Effector memory CD8-positive, alpha-beta T cell (primary cell): Measurements from ENCODE around the gene IFNLR1.

Experiments
- ATAC-seq: fragments of 150-1000 bp; cut with Tn5 transposase; replicated peaks from 2 replicates; pipeline ENCODE4 v1.10.0; 2021; ENCODE audit warnings: mild to moderate bottlenecking, moderate library complexity
- DNase-seq, 3 experiments: peaks; one replicate each; pipeline ENCODE4 v3.0.0; 2021
- H3K27ac Mint-ChIP-seq, 2 donors: one replicate each; pipeline ENCODE4 v1.8.0; 2022; ENCODE audit warnings: mild to moderate bottlenecking in 2 of 2, mixed read lengths in 2 of 2, moderate library complexity in 2 of 2
- H3K27me3 Mint-ChIP-seq, 2 donors: one replicate each; pipeline ENCODE4 v1.8.0; 2022; ENCODE audit warnings: mixed read lengths in 2 of 2
- H3K36me3 Mint-ChIP-seq: one replicate; pipeline ENCODE4 v1.8.0; 2022; ENCODE audit warnings: mild to moderate bottlenecking, moderate library complexity, mixed read lengths; ENCODE audit not compliant: insufficient read depth
- H3K4me1 Mint-ChIP-seq, 2 donors: one replicate each; pipeline ENCODE4 v1.8.0; 2022; ENCODE audit warnings: low read depth in 2 of 2, mixed read lengths in 2 of 2
- H3K4me3 Mint-ChIP-seq, 2 donors: one replicate each; pipeline ENCODE4 v1.8.0; 2022; ENCODE audit warnings: mild to moderate bottlenecking in 2 of 2, mixed read lengths in 2 of 2, moderate library complexity in 2 of 2
- H3K9me3 Mint-ChIP-seq, 2 donors: one replicate each; pipeline ENCODE4 v1.8.0; 2022; ENCODE audit warnings: mixed read lengths in 2 of 2
- total RNA-seq, 9 experiments: gene quantifications; one replicate each; lab custom pipeline; 2026; lab: John Stamatoyannopoulos, UW

The IFNLR1 gene
- total RNA-seq = 10.5 to 25.1 (median 19.2) reads per million in 9 experiments

- Mint-ChIP-seq H3K4me1 (peaks cover 38 to 68% of the 10 kb centered on the region in 2 donors), H3K27me3 (no peaks in the 10 kb centered on the region), H3K36me3 (peaks cover 10% of the 10 kb centered on the region), H3K27ac (peak within 1 kb of the TSS; percentile 65 to 96), H3K9me3 (no peaks in the 10 kb centered on the region), H3K4me3 (peak within 1 kb of the TSS; percentile 85 to 89)
- DNase-seq = peak; percentile 44 to 54 (median 50)
- ATAC-seq = peak; percentile 81
Measured at GRCh38 chr1:24186993-24187790, at the start of gene IFNLR1. IFNLR1 (minus strand) TSS chr1:24187289; CDS start chr1:24187248, 41 bp downstream.

- Mint-ChIP-seq H3K4me1 (no peaks in the 10 kb centered on the region), H3K4me3 (no peak overlapping the region), H3K36me3 (no peaks in the 10 kb centered on the region), H3K27me3 (peaks cover 15 to 29% of the 10 kb centered on the region in 2 donors), H3K9me3 (no peaks in the 10 kb centered on the region), H3K27ac (no peak overlapping the region)
- no peak for DNase-seq
- ATAC-seq = no peak
Measured at GRCh38 chr1:24235921-24236788, 49.1 kb upstream of the IFNLR1 start.

- Mint-ChIP-seq H3K27ac (no peak overlapping the region), H3K4me3 (no peak overlapping the region), H3K27me3 (peaks cover 15 to 29% of the 10 kb centered on the region in 2 donors), H3K9me3 (no peaks in the 10 kb centered on the region), H3K36me3 (no peaks in the 10 kb centered on the region), H3K4me1 (no peaks in the 10 kb centered on the region)
- no peak for ATAC-seq
- no peak for DNase-seq
Measured at GRCh38 chr1:24233684-24234600, 46.9 kb upstream of the IFNLR1 start.

- H3K9me3 Mint-ChIP-seq = no peaks in the 10 kb centered on the region
- no peak overlapping the region for H3K4me3 Mint-ChIP-seq
- no peak overlapping the region for H3K27ac Mint-ChIP-seq
- peaks cover 10 to 18% of the 10 kb centered on the region in 2 donors for H3K27me3 Mint-ChIP-seq
- ATAC-seq (no peak), DNase-seq (no peak)
- H3K4me1 Mint-ChIP-seq = peaks cover 3 to 7% of the 10 kb centered on the region in 2 donors
- no peaks in the 10 kb centered on the region for H3K36me3 Mint-ChIP-seq
Measured at GRCh38 chr1:24231701-24232100, 44.6 kb upstream of the IFNLR1 start.

GRCh38 chr1:24228311-24228710 lies 41.2 kb upstream of the IFNLR1 start:
- H3K36me3 Mint-ChIP-seq = no peaks in the 10 kb centered on the region
- no peaks in the 10 kb centered on the region for H3K9me3 Mint-ChIP-seq
- DNase-seq (no peak), ATAC-seq (peak; percentile 40)
- H3K4me1 Mint-ChIP-seq = peaks cover 3 to 7% of the 10 kb centered on the region in 2 donors
- H3K27me3 Mint-ChIP-seq = peaks cover 5 to 22% of the 10 kb centered on the region in 2 donors
- peak overlapping the region in 1 of 2 donors; percentile 82 for H3K27ac Mint-ChIP-seq
- peak overlapping the region in 1 of 2 donors; percentile 38 for H3K4me3 Mint-ChIP-seq

GRCh38 chr1:24226749-24227148 lies 39.7 kb upstream of the IFNLR1 start:
- ATAC-seq (no peak), DNase-seq (no peak)
- no peaks in the 10 kb centered on the region for H3K9me3 Mint-ChIP-seq
- peaks cover 3 to 7% of the 10 kb centered on the region in 2 donors for H3K4me1 Mint-ChIP-seq
- H3K27ac Mint-ChIP-seq = no peak overlapping the region
- no peak overlapping the region for H3K4me3 Mint-ChIP-seq
- H3K36me3 Mint-ChIP-seq = no peaks in the 10 kb centered on the region
- H3K27me3 Mint-ChIP-seq = peaks cover 17 to 37% of the 10 kb centered on the region in 2 donors

- Mint-ChIP-seq H3K4me1 (peaks cover 3 to 7% of the 10 kb centered on the region in 2 donors), H3K36me3 (no peaks in the 10 kb centered on the region), H3K4me3 (no peak overlapping the region), H3K27ac (no peak overlapping the region), H3K9me3 (no peaks in the 10 kb centered on the region), H3K27me3 (peaks cover 24 to 53% of the 10 kb centered on the region in 2 donors)
- no peak for ATAC-seq
- no peak for DNase-seq
Measured at GRCh38 chr1:24224761-24225160, 37.7 kb upstream of the IFNLR1 start.

- DNase-seq (no peak), ATAC-seq (no peak)
- H3K27ac Mint-ChIP-seq = no peak overlapping the region
- H3K4me1 Mint-ChIP-seq = peaks cover 3 to 7% of the 10 kb centered on the region in 2 donors
- H3K9me3 Mint-ChIP-seq = no peaks in the 10 kb centered on the region
- no peak overlapping the region for H3K4me3 Mint-ChIP-seq
- no peaks in the 10 kb centered on the region for H3K36me3 Mint-ChIP-seq
- peaks cover 24 to 60% of the 10 kb centered on the region in 2 donors for H3K27me3 Mint-ChIP-seq
Measured at GRCh38 chr1:24224086-24224485, 37.0 kb upstream of the IFNLR1 start.

GRCh38 chr1:24222793-24223192 lies 35.7 kb upstream of the IFNLR1 start:
- ATAC-seq = no peak
- no peak overlapping the region for H3K4me3 Mint-ChIP-seq
- peaks cover 30 to 73% of the 10 kb centered on the region in 2 donors for H3K27me3 Mint-ChIP-seq
- DNase-seq = no peak
- H3K36me3 Mint-ChIP-seq = no peaks in the 10 kb centered on the region
- no peaks in the 10 kb centered on the region for H3K9me3 Mint-ChIP-seq
- no peak overlapping the region for H3K27ac Mint-ChIP-seq
- peaks cover 0 to 3% of the 10 kb centered on the region in 2 donors for H3K4me1 Mint-ChIP-seq

GRCh38 chr1:24222008-24222605 lies 35.0 kb upstream of the IFNLR1 start:
- Mint-ChIP-seq H3K4me1 (peaks cover 0 to 3% of the 10 kb centered on the region in 2 donors), H3K36me3 (no peaks in the 10 kb centered on the region), H3K27me3 (peaks cover 30 to 79% of the 10 kb centered on the region in 2 donors), H3K27ac (no peak overlapping the region), H3K9me3 (no peaks in the 10 kb centered on the region), H3K4me3 (no peak overlapping the region)
- ATAC-seq = no peak
- no peak for DNase-seq

- no peak overlapping the region for H3K27ac Mint-ChIP-seq
- H3K4me3 Mint-ChIP-seq = no peak overlapping the region
Measured at GRCh38 chr1:24221246-24221645, 34.2 kb upstream of the IFNLR1 start.

GRCh38 chr1:24216276-24217074 lies 29.4 kb upstream of the IFNLR1 start:
- Mint-ChIP-seq H3K4me1 (no peaks in the 10 kb centered on the region), H3K9me3 (peaks cover 0 to 3% of the 10 kb centered on the region in 2 donors), H3K4me3 (no peak overlapping the region), H3K27ac (no peak overlapping the region), H3K36me3 (peaks cover 7% of the 10 kb centered on the region), H3K27me3 (peaks cover 29 to 68% of the 10 kb centered on the region in 2 donors)
- ATAC-seq (no peak), DNase-seq (no peak)

More at GRCh38 chr1:24221246-24221645, 34.2 kb upstream of the IFNLR1 start:
- H3K36me3 Mint-ChIP-seq = no peaks in the 10 kb centered on the region
- no peaks in the 10 kb centered on the region for H3K9me3 Mint-ChIP-seq
- peaks cover 32 to 79% of the 10 kb centered on the region in 2 donors for H3K27me3 Mint-ChIP-seq
- ATAC-seq (no peak), DNase-seq (no peak)
- H3K4me1 Mint-ChIP-seq = no peaks in the 10 kb centered on the region
